HepG2 (cell line): Measurements from ENCODE around the gene EIF2S2. TPM values are rescaled to one million over a fixed set of nuclear protein-coding genes. Genes with fewer than 3 reads are reported as not detected.
A peak's percentile ranks its signal among the peaks of the same experiment; 100 is the strongest.

ENCODE experiments used
- AHR ChIP-seq: IDR thresholded peaks from 2 replicates; pipeline ENCODE4 v1.6.1; 2018; ENCODE audit warnings: missing genetic modification reagents, missing compliant biosample characterization
- AKAP8 ChIP-seq: sonication (generic); formaldehyde crosslinking; IDR thresholded peaks from 2 replicates; pipeline ENCODE4 v1.5.1; 2020; ENCODE audit warnings: mild to moderate bottlenecking, missing genetic modification reagents
- BCL6 ChIP-seq: IDR thresholded peaks from 2 replicates; pipeline ENCODE4 v1.6.1; 2016; ENCODE audit warnings: missing genetic modification reagents, missing compliant biosample characterization
- CC2D1A ChIP-seq: sonication (generic); formaldehyde crosslinking; IDR thresholded peaks from 2 replicates; pipeline ENCODE4 v1.8.1; 2023; ENCODE audit warnings: mild to moderate bottlenecking, missing genetic modification reagents
- FOXC1 ChIP-seq: sonication (generic); formaldehyde crosslinking; IDR thresholded peaks from 2 replicates; pipeline ENCODE4 v1.8.0; 2022; ENCODE audit warnings: mild to moderate bottlenecking, missing genetic modification reagents, borderline replicate concordance
- FOXP1 ChIP-seq, 2 experiments: fragments of 450-650 bp in 1 of 2; IDR thresholded peaks; 2 replicates each; pipeline ENCODE4 v1.6.1; 2017 to 2018; ENCODE audit warnings: antibody characterized with exemption in 1 of 2
- GATAD1 ChIP-seq: IDR thresholded peaks from 2 replicates; pipeline ENCODE4 v1.6.1; 2016; ENCODE audit warnings: missing genetic modification reagents, missing compliant biosample characterization
- HNRNPK ChIP-seq: fragments of 200-400 bp; formaldehyde crosslinking; IDR thresholded peaks from 2 replicates; pipeline ENCODE4 v1.6.1; 2018; ENCODE audit warnings: low read length, low read depth, moderate library complexity, mild to moderate bottlenecking; ENCODE audit not compliant: poor library complexity, severe bottlenecking
- ISX ChIP-seq: sonication (generic); formaldehyde crosslinking; conservative IDR thresholded peaks from 2 replicates; pipeline ENCODE4 v1.5.0; 2020; ENCODE audit warnings: missing genetic modification reagents
- MED1 ChIP-seq: sonication (generic); formaldehyde crosslinking; IDR thresholded peaks from 2 replicates; pipeline ENCODE4 v1.4.0; 2020; ENCODE audit warnings: missing genetic modification reagents
- MEIS1 ChIP-seq: sonication (generic); formaldehyde crosslinking; IDR thresholded peaks from 2 replicates; pipeline ENCODE4 v1.9.0; 2021; ENCODE audit warnings: mild to moderate bottlenecking, missing genetic modification reagents, moderate library complexity, borderline replicate concordance
- MIER2 ChIP-seq: IDR thresholded peaks from 2 replicates; pipeline ENCODE4 v1.6.1; 2016; ENCODE audit warnings: missing biosample characterization, missing genetic modification reagents
- MIXL1 ChIP-seq: IDR thresholded peaks from 2 replicates; pipeline ENCODE4 v1.6.1; 2016
- MXI1 ChIP-seq: IDR thresholded peaks from 3 replicates; pipeline ENCODE4 v1.6.1; 2012; ENCODE audit warnings: low read depth, low read length, inconsistent platforms, borderline replicate concordance
- NFE2 ChIP-seq: sonication (generic); formaldehyde crosslinking; IDR thresholded peaks from 2 replicates; pipeline ENCODE4 v1.4.0; 2020; ENCODE audit warnings: missing genetic modification reagents
- RARG ChIP-seq: sonication (generic); formaldehyde crosslinking; IDR thresholded peaks from 2 replicates; pipeline ENCODE4 v1.4.0; 2020; ENCODE audit warnings: low read depth, mild to moderate bottlenecking, missing genetic modification reagents
- SALL2 ChIP-seq: sonication (generic); formaldehyde crosslinking; IDR thresholded peaks from 2 replicates; pipeline ENCODE4 v1.8.1; 2023; ENCODE audit warnings: mild to moderate bottlenecking, missing genetic modification reagents, inconsistent platforms
- SNRNP70 ChIP-seq: fragments of 200-400 bp; formaldehyde crosslinking; IDR thresholded peaks from 2 replicates; pipeline ENCODE4 v1.6.1; 2017; ENCODE audit warnings: mild to moderate bottlenecking, low read depth, low read length, moderate library complexity
- SRY ChIP-seq: sonication (generic); formaldehyde crosslinking; IDR thresholded peaks from 2 replicates; pipeline ENCODE4 v1.8.0; 2022; ENCODE audit warnings: mild to moderate bottlenecking, missing genetic modification reagents
- WIZ ChIP-seq: sonication (generic); formaldehyde crosslinking; IDR thresholded peaks from 2 replicates; pipeline ENCODE4 v1.5.1; 2020; ENCODE audit warnings: mild to moderate bottlenecking, missing genetic modification reagents
- ZFP36L2 ChIP-seq: sonication (generic); formaldehyde crosslinking; IDR thresholded peaks from 2 replicates; pipeline ENCODE4 v1.4.0; 2020; ENCODE audit warnings: missing genetic modification reagents
- ZNF101 ChIP-seq: sonication (generic); formaldehyde crosslinking; IDR thresholded peaks from 2 replicates; pipeline ENCODE4 v1.4.0; 2020; ENCODE audit warnings: mild to moderate bottlenecking, low read depth, missing genetic modification reagents, borderline replicate concordance
- ZNF205 ChIP-seq: IDR thresholded peaks from 2 replicates; pipeline ENCODE4 v1.6.1; 2018; ENCODE audit warnings: missing biosample characterization, missing genetic modification reagents
- ZNF251 ChIP-seq: sonication (generic); formaldehyde crosslinking; IDR thresholded peaks from 2 replicates; pipeline ENCODE4 v1.9.0; 2021; ENCODE audit warnings: mild to moderate bottlenecking, missing genetic modification reagents
- ZNF382 ChIP-seq: sonication (generic); formaldehyde crosslinking; IDR thresholded peaks from 2 replicates; pipeline ENCODE4 v1.5.0; 2020; ENCODE audit warnings: missing genetic modification reagents, mild to moderate bottlenecking, borderline replicate concordance
- ZNF556 ChIP-seq: sonication (generic); formaldehyde crosslinking; IDR thresholded peaks from 2 replicates; pipeline ENCODE4 v1.4.0; 2020; ENCODE audit warnings: mild to moderate bottlenecking, missing genetic modification reagents, borderline replicate concordance
- ZNF660 ChIP-seq: sonication (generic); formaldehyde crosslinking; IDR thresholded peaks from 2 replicates; pipeline ENCODE4 v1.5.1; 2020; ENCODE audit warnings: mild to moderate bottlenecking, low read depth, missing genetic modification reagents, borderline replicate concordance
- polyA plus RNA-seq, 8 experiments: library from polyadenylated mRNA; depleted of rRNA in 3 of 8; stranded (reverse) in 7 of 8; unstranded in 1 of 8; fragments of >200 nt; fragmentation: Illumina TruSeq in 4 of 8; extraction: Trizol in 4 of 8; gene quantifications; 2 replicates each; pipeline versions ENCODE4 v1.2.1 to v1.2.3, GENCODE V29; 2011 to 2016; ENCODE audit warnings: low read depth in 4 of 8, missing spikeins in 1 of 8, mixed read lengths in 1 of 8; ENCODE audit not compliant: insufficient read depth in 1 of 8
- total RNA-seq, 5 experiments: library from RNA; depleted of rRNA; stranded (reverse); fragments of >200 nt; fragmentation: Illumina TruSeq; extraction: Trizol; gene quantifications; 2 replicates each; pipeline ENCODE4 v1.2.3, GENCODE V29; 2016; ENCODE audit warnings: low read depth in 1 of 5
- TF ChIP-seq, protein P1 (sequence below): sonication (generic); formaldehyde crosslinking; IDR thresholded peaks from 2 replicates; pipeline ENCODE4 v1.8.0; 2023; ENCODE audit warnings: mild to moderate bottlenecking, missing genetic modification reagents

The EIF2S2 gene
- total and polyA plus RNA-seq, 2 of the 13 experiments (the other 11 are each of a cell fraction or from before 2014, with no cell fraction given) = 126 to 213 TPM

DNA sequence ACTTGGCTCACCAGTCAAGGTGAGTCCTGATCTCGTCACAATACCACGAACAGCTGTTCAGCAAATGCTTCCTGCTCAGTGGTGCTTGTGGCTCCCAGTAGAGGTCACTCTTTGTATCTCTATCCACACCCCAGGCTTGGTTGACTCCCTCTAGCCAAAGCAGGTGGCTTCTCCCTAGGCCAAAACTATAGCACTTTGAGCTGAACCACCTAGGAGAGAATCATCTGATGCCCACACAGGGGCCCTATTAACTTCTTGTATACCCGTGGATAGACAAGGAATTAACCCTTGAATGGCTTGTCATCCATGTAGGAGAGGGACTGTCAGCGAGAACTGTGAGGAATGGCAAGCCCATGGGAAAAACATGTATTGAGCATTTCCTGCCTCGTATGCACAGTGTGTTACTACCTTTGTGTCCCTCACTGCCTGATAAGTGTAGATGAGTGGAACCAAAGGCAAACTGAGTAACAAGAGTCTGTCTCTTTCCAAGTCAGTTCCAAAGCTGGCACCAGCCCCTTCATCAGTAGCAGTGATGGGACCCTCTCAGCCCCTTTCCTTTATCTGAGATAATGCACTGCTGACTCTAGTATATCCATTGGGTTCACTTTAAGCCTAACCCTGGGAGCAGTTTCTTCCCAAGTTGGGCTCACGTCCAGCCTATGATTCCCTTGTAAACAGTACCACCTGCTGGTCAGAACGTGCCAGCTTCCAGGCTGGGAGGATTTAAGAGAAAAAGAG, 42.5 kb downstream of the EIF2S2 start (continued):
- no peak for TF ChIP-seq AKAP8
- TF ChIP-seq FOXP1 (IDR thresholded peaks at IDR 0.05) = no peak
- TF ChIP-seq FOXP1 (CRISPR knock-in tag; IDR thresholded peaks at IDR 0.05) = no peak
- 0 out of 2 replicates have a peak, but pooled peaks have one; percentile 43 for TF ChIP-seq SALL2 (CRISPR knock-in tag)
- no peak for TF ChIP-seq BCL6 (CRISPR knock-in tag)
- no peak for TF ChIP-seq AHR (CRISPR knock-in tag)
- TF ChIP-seq ZNF101 (CRISPR knock-in tag) = no peak
- 0 out of 2 replicates have a peak, but pooled peaks have one; percentile 19 for TF ChIP-seq MED1 (CRISPR knock-in tag)
- TF ChIP-seq, protein P1, sequence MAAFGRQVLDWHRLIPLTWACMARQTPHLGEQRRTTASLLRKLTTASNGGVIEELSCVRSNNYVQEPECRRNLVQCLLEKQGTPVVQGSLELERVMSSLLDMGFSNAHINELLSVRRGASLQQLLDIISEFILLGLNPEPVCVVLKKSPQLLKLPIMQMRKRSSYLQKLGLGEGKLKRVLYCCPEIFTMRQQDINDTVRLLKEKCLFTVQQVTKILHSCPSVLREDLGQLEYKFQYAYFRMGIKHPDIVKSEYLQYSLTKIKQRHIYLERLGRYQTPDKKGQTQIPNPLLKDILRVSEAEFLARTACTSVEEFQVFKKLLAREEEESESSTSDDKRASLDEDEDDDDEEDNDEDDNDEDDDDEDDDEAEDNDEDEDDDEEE = no peak
- no peak for TF ChIP-seq ISX (CRISPR knock-in tag)
- TF ChIP-seq HNRNPK = no peak
- no peak for TF ChIP-seq WIZ (CRISPR knock-in tag)
- no peak for TF ChIP-seq MEIS1 (CRISPR knock-in tag)
- 0 out of 2 replicates have a peak, but pooled peaks have one; percentile 58 for TF ChIP-seq ZNF205 (CRISPR knock-in tag)
- TF ChIP-seq FOXC1 = peak; percentile 52; the same call in 1 of the 2 replicates
- TF ChIP-seq ZFP36L2 (CRISPR knock-in tag) = no peak
- no peak for TF ChIP-seq ZNF660
- peak; percentile 59; the same call in 1 of the 2 replicates for TF ChIP-seq GATAD1
- TF ChIP-seq RARG (CRISPR knock-in tag) = no peak
- no peak for TF ChIP-seq ZNF251 (CRISPR knock-in tag)
- 0 out of 2 replicates have a peak, but pooled peaks have one; percentile 37 for TF ChIP-seq MIXL1 (CRISPR knock-in tag)
- TF ChIP-seq ZNF556 (CRISPR knock-in tag) = peak; percentile 55; the same call in 1 of the 2 replicates
- no peak for TF ChIP-seq MIER2
- no peak for TF ChIP-seq SNRNP70
- 0 out of 2 replicates have a peak, but pooled peaks have one; percentile 51 for TF ChIP-seq CC2D1A (CRISPR knock-in tag)
- TF ChIP-seq ZNF382 = no peak
- TF ChIP-seq MXI1 = no peak
- no peak for TF ChIP-seq SRY (CRISPR knock-in tag)
- no peak for TF ChIP-seq NFE2 (CRISPR knock-in tag)
